Astrocyte of the cerebellum (primary cell): ENCODE results near the gene LRRC37B.
"Not testable (repeated sequence)": the region's sequence is repeated elsewhere in the genome, so short reads cannot be mapped to it uniquely, and the experiment has no call there.

Source experiments
- DNase-seq: peaks from one replicate; pipeline ENCODE4 v3.0.0-alpha.2; 2011; ENCODE audit warnings: low read depth
- H3K4me3 ChIP-seq: 2 replicates; pipeline ENCODE4 v1.5.1; 2011; ENCODE audit warnings: mild to moderate bottlenecking, low read depth, low read length, moderate library complexity
- CTCF ChIP-seq: IDR thresholded peaks from 2 replicates; pipeline ENCODE4 v1.5.1; 2012; ENCODE audit warnings: low read length, low read depth, moderate library complexity, mild to moderate bottlenecking; ENCODE audit errors: missing control alignments
- in situ Hi-C: cut with HindIII; loops from 2 replicates; pipeline ENCODE4 v1.10.0; 2017; ENCODE audit warnings: low sequenced_read_pairs

The LRRC37B gene

DNA sequence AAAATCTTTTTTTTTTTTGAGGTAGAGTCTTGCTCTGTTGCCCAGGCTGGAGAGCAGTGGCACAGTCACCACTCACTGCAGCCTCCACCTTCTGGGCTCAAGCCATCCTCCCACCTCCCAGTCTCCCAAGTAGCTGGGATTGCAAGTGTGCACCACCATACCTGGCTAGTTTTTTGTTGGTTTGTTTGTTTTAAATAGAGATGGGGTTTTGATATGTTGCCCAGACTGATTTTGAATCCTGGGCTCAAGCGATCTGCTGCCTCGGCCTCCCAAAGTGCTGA is 2.0 kb downstream of the LRRC37B start:
- H3K4me3 ChIP-seq = peak overlapping the region; percentile 91
- in situ Hi-C loops = loop anchor here (10.0 kb wide), 1 partner anchor 136 kb away; the partner anchor contains the start of gene RHOT1
- no peak for DNase-seq
- no peak for TF ChIP-seq CTCF

- no peak overlapping the region for H3K4me3 ChIP-seq
- TF ChIP-seq CTCF = no peak
- in situ Hi-C loops = no loop called here
- DNase-seq = no peak
Observed at GRCh38 chr17:32010114-32010513, 2.9 kb downstream of the LRRC37B start.

DNA sequence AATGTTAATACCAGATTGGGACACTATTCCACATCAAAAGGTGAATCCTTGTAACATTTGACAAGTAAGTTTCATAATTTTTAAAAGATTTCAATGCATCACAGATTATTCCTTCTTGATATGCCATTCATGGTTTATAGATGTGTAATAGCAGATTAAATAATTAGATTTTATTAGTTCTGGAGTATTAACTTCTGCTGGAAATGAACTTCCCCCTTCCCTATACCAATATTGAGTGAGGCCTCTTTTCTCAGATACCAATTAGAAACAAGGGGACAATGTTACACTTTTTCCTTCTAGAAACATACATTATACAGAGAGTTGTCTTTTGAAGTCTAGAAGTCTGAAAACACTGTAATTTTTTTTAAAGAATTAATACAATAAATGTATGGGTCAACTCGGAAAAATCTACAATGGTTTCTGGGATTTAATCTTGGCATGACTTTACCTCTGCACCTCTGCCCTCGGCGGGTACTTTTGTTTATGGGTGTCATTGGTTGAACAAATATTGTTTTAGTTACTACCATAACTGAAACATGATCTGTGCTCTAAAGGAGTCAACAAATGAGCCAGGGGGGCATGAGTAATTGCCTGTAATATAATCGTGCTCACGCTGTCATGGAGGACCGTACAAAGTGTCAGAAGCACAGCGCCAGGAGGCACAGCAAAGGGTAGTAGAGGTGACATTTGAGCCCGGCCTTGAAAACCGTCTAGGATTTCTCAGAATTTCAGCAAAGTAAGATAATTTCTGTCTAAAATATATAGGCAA is 8.2 kb downstream of the LRRC37B start:
- no peak for DNase-seq
- H3K4me3 ChIP-seq = no peak overlapping the region
- no peak for TF ChIP-seq CTCF
- in situ Hi-C loops = no loop called here

DNA sequence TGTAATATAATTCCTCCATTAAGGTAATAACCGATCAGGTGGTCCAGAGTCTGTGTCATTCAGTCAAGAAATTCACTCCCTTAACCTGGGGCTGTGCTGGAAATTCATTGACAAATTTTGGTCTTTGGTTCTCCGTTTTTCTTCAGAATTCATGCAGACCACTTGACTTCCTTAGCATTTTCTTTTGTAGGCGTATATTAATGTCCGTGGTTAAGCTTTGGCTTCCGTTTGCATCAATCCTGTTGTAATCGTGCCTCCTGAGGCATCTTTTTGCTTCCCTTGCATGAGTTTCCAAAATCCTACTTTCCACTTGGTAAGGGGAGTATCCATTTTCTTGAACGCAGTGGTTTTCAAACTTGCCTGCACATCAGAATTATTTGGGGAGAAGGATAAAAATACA is 9.0 kb downstream of the LRRC37B start:
- no peak overlapping the region for H3K4me3 ChIP-seq
- in situ Hi-C loops = no loop called here
- no peak for TF ChIP-seq CTCF
- no peak for DNase-seq

DNA sequence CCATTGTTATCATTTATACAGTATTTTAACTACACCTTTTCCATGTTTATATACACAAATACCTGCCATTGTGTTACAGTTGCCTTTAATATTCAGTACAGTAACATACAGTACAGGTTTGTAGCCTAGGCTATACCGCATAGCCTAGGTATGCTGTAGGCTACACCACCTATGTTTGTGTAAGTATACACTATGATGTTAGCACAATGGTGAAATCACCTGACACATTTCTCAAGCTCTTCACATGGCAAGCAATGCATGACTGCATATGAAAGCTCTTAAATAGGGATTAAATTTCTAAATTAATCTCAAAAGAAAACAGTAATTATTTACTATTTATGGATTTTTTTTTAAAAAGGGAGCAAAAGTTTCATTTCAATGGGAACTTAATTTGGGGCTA is 12.0 kb downstream of the LRRC37B start:
- in situ Hi-C loops = no loop called here
- H3K4me3 ChIP-seq = no peak overlapping the region
- no peak for TF ChIP-seq CTCF
- no peak for DNase-seq

DNA sequence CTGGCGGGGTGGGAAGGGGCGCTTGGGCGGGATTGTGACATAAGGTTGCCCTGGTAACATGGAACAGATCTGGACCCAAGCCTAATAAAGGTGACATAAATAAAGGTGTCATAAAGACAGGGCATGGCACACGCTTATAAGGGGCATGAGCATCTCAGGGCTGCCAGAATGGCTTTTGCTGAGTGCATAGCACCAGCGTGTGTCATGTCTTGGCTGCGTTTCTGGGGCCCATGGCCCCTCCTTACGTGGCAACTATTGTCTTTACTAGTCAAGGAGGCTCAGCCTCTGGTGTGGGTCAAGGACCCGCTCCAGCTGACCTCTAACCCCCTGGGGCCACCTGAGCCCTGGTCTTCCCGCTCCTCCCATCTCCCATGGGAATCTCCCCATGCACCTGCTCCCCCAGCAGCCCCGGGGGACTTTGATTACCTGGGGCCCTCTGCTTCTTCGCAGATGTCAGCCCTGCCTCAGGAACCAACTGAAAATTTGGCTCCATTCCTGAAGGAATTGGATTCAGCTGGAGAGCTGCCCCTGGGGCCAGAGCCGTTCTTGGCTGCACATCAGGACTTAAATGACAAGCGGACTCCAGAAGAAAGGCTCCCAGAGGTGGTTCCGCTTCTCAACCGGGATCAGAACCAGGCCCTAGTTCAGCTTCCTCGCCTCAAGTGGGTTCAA is 13.9 kb downstream of the LRRC37B start:
- TF ChIP-seq CTCF = no peak
- in situ Hi-C loops = no loop called here
- DNase-seq = no peak
- H3K4me3 ChIP-seq = no peak overlapping the region

GRCh38 chr17:32021615-32021955 is 14.4 kb downstream of the LRRC37B start:
- no peak overlapping the region for H3K4me3 ChIP-seq
- in situ Hi-C loops = no loop called here
- no peak for DNase-seq
- no peak for TF ChIP-seq CTCF

GRCh38 chr17:32022554-32022953 is 15.4 kb downstream of the LRRC37B start:
- in situ Hi-C loops, DNase-seq, H3K4me3 ChIP-seq: not testable (repeated sequence)

- H3K4me3 ChIP-seq, DNase-seq, in situ Hi-C loops: not testable (repeated sequence)
Observed at GRCh38 chr17:32027271-32027670, 20.1 kb downstream of the LRRC37B start.
